AG08396 (cell line): ENCODE results near the gene TBCC.

Experiments
- DNase-seq: peaks from one replicate; pipeline ENCODE4 v3.0.0; 2012; ENCODE audit warnings: low spot score, mixed read lengths

The TBCC gene

DNA sequence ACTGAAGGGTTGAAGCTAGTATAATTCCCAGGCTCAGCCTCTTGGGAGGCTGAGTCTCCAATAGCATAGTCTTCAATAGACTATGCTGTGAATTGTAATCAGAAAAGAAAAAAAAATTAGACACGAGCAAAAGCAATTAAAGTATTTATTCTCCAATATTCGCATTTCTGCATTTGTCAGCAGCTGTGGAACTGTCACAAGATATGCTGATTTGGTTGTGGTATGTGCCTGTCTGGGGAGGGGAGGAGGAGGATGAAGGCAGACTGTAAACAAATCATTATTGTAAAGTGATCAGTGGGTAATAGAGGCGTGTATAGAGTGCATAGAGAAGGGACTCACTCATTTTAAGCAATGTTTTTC lies 25.8 kb upstream of the TBCC start:
- no peak for DNase-seq

DNA sequence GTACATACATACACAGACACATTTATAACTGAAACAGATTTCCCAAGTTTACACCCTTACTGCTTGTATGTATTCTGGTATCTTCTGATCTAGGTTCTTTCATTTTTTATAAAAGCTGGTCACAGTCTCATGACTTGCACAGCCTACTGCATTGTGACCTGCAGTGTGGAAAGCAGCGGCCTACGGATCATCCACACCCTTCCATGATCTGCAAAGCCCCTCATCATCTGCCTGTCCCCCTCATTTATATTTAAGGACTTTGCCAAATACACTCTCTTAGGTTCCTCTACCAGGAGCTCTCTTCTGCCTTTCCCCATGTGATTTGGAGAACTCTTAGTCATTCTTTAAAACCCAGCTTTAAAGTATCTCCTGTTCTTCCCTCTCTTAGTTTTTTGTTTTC lies 23.9 kb upstream of the TBCC start:
- no peak for DNase-seq

DNA sequence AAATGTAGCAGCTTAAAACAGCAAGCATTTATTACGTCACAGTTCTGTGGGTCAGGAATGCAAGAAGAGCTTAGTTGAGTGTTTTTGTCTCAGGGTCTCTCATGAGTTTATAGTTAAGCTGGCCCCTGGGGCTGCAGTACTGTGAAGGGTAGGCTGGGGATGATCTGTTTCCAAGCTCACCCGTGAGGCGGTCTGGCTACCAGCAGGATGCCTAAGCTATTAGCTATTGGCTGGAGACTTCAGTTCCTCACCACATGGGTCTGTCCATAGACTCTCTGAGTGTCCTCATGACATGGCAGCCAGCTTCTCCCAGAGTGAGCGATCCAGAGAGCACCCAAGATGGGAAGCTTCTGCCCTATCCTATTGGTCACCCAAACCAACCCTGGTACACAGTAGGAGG lies 23.1 kb upstream of the TBCC start:
- DNase-seq: no peak

DNA sequence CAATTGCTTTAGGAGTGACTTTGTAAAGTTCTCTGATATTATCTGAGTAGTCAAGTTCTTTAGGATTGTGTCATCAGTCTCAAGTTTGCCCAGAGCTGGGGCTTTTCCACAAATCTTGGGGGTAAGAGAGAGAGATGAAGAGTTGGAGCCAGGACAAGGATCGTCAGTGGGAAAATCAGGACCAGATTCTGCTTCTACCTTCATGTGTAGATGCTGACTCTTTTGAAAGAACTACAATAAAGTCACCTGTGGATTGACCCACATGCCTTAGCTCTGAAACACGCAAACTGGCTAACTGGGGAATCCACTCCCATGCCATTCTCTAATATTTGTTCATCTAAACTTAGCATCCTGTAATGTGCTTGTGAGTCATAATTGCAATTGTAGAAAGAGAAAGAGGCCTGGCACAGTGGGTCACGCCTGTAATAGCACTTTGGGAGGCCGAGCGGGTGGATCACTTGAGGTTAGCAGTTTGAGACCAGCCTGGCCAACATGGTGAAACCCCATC lies 20.3 kb upstream of the TBCC start:
- peak; percentile 44 for DNase-seq

DNA sequence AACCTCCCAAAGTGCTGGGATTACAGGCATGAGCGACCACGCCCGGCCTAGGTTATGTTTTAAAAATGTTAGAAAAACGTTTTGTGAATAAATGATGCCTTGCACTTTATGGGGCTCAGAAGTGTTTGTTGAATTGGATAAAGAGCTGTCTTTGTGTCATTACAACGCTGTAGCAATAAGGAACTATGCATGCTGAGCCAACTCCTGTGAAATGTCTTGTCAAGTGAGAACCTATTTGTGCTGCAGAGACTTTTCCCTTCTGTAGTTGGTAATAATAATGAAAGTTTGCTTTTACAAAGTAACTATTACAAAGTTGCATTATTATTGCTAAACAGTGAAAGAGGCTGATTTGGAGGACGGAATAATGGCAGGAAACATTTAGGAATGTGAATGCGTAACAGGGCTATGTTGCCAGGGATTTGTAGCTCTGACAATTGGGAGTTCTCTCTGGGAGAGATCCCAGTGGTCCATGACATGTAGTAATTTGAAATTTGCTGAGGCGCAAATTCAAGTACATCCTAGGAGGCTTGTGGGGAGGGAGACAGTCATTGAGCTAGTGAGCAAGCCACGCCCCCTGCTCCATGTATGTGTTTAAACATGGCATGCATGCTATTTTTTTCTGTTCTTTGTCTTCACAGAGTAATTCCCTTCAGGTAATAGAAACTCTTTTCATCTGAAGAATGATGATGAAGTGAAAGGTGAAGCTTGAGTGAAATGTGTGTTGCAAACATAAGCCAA lies 19.2 kb upstream of the TBCC start:
- no peak for DNase-seq

DNA sequence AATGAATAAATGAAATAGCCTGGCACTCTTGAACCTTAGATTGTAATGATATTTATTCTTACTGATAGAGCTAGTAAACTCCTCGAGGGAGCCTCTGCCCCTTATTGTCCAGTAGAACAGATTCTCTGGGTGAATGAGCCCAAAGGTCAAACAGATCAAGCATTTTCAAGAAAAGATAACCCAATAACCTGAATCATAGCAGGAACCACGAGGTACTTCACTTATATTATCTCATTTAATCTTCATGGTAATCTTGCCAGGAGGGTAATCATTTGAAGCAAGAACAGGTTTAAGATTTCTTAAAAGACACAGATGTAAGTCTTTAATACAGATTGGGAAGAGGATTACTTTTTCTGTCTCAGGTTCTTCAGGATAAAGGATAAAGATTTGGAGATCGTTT lies 17.0 kb upstream of the TBCC start:
- DNase-seq: no peak

DNA sequence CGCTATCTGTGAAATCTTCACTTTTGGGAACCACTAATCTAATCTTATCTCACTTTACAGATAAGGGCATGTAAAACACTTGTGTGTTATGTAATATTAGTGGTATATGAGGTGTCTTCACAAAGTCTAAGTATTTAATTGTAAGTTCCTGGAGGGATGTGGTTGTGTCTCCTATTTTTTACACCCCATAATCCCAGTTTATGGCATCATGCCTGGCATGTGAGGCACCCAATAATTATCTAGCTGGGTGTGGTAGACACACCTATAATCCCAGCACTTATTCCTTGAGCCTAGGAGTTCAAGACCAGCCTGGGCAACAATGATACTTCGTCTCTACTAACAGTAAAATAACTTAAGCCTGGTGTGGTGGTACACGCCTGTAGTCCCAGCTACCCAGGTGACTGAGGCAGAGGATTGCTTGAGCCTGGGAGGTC lies 16.5 kb upstream of the TBCC start:
- DNase-seq: no peak

DNA sequence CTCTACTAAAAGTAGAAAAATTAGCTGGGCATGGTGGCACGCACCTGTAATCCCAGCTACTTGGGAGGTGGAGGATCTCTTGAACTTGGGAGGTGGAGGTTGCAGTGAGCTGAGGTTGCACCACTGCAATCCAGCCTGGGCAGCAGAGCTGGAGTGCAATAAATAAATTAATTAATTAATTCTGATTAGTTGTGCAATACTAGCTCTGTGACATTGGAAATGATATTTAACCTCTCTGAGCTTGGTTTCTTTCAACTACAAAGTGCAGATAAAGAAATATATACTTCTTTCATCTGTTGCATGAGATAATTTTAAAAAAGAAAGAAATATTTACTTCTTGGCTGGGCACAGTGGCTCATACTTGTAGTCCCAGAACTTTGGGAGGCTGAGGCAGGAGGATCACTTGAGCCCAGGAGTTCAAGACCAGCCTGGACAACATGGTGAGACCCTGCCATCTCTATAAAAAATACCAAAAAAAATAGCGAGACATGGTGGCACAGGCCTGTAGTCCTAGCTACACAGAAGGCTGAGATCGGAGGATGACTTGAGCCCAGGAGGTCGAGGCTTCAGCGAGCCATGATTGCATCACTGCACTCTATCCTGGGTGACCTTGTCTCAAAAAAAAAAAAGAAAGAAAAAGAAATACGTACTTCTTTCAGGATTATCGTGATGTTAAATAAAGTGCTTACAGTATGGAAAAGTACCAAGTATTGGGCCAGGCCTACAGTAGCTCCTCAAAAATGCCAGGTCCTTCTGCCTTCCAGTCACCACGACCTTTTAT lies 15.6 kb upstream of the TBCC start:
- no peak for DNase-seq

DNA sequence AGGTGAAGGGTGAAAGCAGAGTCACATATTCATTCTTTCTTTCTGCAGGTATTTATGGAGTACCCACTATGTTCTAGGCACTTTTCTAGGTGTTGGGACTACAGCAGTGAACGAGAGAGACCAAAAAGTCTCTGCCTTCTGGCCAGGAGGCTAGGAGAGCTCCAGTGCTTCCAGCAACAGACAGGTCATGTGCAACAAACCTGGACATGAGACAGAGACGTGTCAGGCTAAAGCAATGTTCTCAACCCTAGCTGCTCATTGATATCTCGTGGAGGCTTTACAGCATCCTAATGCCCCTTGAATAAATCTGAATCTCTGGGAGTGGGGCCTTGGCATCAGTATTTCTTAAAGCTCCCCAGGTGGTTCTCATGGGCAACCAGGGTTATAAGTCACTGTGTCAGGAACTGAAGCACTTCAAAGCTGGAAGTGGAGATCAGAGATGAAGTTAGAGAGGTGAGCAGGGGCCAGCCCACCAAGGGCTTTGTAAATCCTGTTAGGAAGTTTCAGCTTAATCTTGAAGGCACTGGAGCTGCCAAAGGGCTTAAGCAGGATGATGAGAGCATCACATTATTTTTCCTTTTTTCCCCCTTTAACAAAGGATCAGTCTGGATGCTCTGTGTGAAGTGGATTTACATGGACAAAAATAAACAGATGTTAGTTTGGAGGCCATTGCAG lies 13.0 kb upstream of the TBCC start:
- DNase-seq: no peak

DNA sequence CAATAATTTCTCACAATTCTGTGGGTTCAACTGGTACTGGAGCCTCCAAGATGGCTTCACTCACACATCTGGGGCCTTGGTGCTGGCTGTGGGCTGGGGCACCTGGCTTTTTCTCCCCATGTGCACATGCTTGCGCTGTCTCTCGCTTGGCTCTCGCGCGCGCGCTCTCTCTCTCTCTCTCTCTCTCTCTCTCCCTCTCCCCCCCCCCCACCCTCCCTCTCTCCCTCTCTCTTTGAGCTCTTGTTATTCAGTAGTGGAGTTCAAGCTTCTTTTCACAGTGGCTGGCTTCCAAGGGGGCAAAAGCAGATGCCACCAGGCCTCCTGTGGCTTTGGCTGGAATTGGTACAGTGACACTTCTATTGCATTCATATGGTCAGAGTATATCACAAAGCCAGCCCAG lies 10.8 kb upstream of the TBCC start:
- DNase-seq: no peak

DNA sequence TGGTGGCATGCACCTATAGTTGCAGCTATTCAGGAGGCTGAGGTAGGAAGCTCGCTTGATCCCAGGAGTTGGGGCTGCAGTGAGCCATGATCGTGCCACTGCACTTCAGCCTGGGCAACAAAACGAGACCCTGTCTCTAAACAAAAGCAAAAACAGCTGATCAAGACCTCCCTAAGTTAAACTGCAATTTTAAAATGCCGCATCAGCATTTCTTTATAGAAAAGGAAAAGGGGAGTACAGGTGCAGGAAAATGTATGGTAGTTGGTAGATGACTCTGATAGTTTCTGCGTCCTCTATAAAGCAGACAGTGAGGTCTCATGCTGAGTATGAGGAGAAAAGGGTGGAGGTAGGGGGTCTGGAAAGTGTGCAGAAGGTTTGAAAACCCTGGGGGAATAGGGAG lies 8.9 kb upstream of the TBCC start:
- no peak for DNase-seq

DNA sequence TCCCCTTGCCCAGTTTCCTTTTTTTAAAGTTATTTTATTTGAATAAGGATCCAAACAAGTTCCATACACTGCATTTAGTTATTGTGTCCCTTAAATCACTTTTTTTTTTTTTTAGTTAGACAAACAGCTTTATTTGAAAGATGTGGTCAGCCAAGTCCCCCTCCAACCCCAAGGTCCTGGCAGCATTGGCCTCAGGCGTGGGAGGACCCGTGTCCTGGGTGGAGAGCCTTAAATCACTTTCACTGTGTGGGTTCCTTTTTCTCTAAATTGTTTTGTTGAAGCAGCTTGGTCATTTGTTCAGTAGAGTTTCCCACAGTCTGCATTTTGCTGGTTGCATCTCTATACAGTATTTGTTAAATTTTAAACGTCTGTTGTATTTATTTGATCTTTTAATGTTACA lies 5.2 kb upstream of the TBCC start:
- DNase-seq: no peak

DNA sequence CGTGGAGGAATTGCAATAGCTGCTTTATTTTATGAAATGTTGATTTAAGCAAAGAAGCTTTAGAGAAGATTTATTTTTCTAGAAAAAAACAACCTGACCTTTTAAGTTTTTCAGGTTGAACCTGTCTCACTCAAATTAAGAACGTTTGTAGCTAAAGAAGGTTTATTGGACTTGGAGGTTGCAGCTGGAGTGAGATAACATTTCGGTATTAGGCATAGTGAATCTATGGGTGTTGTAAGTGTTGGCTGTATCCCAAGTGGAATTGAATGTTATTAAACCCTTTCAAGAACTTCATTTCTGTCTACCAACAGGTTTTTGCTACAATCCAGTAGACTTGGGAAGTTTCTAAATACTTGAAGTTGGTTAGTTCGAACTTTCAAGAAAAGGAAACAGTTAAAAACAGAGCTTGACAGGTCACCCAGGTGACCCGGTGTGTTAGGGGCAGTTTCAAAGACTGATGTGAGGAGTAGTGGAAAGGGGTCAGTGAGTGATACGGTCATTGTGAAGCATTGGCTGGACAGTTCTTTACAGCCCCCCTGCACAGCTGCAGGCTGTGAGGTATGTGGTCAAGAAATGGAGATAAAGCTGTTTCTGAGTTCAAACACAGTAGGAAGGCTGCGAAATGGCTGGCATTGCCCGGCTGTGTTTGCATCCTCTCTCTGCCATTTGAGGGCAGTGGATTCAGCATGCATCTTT lies 2.4 kb upstream of the TBCC start:
- DNase-seq: no peak

DNA sequence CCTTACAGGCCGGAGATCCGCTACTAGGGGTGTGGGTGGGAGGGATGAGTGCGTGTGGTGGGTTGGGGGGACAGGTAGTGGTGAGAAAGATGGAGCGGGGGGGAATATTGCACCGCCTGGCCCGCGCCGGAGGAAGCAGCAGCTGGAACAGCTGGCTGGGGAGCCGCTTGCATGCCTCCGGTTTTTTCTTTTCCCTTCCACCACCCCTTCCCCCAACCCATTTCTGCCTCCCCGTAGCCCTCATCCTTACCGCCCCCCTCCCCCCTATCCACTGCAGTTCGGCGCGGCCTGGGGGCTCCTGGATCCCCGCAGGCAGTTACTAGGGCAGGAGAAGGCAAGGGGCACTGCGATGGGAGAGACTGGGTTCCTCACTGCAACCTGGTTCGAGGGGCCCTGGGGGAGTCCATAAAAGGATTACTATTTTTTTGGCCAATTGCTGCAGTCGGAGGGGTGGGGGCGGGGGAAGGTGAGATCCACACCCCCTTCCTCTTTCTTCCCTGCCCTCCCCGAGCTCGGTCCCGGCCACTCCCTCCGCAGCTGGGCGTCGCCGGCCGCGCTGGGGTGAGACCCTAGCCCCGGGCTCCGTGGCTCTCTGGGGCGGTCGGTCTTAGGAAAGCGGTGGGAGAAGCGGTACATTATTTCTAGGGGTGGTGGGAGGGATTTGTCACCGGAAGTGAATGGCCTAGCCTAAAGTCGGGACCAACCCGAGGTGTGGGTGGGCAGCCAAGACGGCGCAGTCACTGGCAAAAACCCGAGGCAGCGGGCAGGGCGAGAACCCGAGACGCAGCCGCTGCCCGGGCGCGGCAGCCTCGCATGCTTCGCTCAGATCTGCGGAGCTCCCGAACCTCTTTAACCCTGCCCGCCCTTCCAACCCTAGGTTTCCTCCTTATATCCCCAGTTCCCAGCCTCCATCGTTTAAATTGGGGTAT lies 824 bp upstream of the TBCC start:
- DNase-seq: peak; percentile 85

DNA sequence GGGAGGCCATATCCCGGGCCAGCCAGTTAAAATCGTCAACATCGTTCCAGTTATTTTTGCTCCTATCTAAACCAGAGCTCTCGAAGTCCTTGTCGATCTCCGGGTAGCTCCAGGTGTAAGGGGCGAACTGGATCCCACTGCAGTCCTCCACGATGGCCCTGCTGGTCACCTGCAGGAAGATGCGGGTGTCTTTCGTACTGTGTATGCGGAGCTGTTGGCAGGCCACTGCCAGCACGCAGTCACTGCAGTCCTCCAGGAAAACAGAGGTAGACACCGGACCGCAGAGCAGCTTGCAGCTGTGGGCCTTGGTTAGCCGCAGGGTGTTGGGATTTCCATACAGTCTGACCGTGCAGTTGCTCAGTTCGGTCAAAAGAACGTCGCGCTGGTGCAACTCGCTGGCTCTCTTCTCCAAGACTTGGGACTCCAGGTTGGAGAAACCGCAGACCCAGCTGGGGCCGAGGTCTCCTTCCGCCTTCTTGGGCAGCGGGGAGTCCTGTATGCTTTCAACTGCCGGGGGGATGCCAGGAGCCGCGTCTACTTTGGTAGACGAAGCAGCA lies 742 bp downstream of the TBCC start:
- DNase-seq: peak; percentile 22

DNA sequence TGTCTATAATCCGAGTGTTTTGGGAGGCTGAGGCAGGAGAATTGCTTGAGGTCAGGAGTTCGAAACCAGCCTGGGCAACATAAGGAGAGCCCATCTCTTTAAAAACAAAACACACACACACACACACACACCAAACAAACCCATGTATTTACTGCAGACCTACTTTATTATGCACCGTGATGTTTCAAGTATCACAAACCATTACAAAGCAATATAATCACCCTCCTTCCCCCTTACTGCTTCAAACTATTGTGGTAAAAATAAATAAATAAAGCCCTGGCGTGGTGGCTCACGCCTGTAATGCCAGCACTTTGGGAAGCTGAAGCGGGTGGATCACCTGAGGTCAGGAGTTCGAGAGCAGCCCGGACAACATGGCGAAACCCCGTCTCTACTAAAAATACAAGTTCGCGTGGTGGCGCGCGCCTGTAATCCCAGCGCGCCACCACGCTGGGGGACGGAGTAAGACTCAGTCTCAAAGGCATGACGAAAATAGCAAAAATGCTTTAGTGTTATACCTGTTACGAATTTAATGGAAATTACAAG lies 1.5 kb downstream of the TBCC start:
- DNase-seq: no peak

DNA sequence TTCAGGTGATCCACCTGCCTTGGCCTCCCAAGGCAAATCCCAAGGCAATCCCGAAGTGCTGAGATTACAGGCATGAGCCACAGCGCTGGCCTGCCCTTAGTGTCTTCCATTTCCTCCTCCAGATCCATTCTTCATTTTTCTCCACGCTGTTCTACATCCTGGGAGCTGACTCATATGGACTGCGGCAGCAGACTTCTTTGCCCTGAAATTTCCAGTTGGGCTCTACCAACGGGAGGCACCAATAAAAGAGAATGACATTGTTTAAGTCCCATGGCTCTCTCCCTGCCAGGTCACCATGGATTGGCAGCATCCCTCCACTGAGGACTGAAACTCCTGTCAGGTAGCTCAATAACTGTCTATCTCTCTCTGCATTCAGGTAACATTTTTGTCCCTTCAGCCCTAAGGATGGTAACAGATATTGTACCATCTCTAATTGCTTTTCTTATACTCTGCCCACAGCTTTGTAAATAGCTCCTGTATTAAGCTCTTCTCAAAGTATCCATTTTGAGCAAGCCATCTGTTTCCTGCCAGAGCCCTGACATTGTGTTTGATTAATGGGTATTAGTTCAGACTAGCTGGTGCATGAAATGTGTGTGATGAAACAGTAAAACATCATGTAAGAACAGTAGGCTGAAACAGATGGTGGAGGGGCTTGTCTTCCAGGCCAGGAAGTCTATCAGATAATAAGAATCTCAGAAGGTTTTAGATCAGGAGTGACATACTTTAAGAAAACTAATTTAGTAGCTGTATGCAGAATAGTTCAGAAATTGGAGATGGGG lies 3.6 kb downstream of the TBCC start:
- DNase-seq: no peak

DNA sequence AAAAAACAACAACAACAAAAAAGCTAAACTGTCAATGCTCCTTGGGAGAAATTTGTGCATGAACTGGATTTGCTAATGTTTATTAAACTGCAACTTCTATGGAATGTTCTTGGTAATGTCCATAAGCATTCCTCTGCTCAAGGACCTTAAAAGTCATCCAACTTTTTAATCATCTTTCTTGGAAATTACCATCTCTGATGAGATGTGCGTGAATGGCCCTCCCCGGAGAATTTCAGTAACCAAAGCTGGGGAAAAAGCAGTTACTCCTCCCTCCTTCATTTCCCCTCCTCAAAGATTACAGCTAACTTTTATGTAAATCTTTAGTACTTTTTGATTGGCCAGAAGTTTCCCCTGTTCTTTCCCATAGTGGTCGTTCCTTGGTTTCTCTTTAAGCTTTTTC lies 5.2 kb downstream of the TBCC start:
- no peak for DNase-seq

DNA sequence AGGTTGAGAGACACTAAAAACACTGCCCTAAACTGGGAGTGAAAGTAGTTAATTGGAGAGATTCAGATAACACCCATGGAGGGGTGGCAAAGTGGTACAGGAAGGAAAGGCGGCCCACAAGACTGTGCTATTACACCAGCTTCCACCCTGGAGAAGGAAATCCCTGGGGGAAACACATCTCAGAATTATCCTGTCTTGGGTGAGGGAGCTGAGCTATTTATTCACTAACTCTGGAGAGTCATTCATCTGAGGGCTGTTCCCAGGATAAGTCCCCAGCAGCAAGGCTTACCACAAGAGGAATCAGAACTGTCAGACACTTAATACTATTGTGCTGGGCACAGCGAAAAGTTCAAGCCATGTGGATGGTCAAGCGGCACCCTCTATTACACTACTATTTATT lies 9.9 kb downstream of the TBCC start:
- DNase-seq: no peak
